Activated CD8-positive, alpha-beta memory T cell treated with anti-CD3 and anti-CD28 coated beads, Interleukin-2, amount 50 U/mL, for 24 hours (primary cell): ENCODE results near the gene ABCB7.
"Not testable (repeated sequence)": the region's sequence is repeated elsewhere in the genome, so short reads cannot be mapped to it uniquely, and the experiment has no call there.

Experiments
- DNase-seq: peaks from one replicate; pipeline ENCODE4 v3.0.0-alpha.2; 2020; ENCODE audit errors: extremely low read depth

The ABCB7 gene

DNA sequence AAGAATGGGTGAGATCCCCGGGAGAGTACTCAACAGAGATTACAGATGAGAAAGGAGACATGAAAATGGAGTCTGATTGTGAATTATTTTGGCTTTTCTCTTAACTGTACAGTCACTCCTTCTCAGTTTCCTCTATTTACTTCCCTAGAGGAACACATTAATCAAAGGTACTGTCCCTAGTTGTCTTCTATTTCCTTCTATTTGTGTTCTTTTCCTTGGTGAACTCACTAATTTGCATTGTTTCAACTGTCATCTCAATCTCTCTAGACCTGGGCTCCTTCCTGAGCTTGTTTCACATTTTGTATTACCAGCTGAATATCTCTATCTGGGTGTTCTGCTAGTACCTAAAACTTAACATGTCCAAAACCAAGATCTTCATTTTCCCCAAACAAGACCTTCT is 59.8 kb downstream of the ABCB7 start:
- DNase-seq, result no peak

DNA sequence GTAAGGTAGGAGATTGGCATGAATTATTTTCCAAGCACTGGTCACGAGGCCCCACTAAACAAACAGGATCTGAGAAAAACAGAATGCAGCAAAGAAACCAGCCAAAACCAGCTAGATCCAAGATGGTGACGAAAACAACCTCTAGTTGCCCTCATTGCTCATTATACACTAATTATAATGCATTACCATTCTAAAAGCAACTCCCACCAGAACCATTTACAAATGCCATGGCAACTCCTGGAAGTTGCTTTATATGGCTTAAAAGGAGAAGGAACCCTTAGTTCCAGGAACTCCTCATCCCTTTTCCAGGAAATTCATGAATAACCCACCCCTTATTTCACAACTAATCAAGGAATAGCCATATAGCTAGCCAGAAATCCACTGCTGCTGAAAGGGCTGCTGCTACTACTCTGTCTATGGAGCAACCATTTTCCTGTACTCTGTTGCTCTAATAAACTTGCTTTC is 69.3 kb downstream of the ABCB7 start:
- no peak for DNase-seq

DNA sequence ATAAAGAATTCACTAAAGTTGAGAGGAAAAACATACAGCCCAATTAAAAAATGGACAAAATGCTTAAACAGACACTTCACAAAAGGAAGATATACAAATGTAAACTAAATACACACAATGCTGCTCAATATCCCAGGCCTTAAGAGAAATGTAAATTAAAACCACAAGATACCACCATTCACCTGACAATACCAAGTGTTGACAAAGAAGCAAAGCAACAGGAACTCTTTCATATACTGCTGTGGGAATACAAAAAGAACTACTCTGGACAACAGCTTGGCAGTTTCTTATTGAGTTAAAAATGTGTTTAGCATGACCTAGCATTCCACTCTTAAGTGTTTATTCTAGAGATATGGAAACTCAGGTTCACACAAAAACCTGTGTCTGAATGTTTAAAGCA is 71.3 kb downstream of the ABCB7 start:
- no peak for DNase-seq

DNA sequence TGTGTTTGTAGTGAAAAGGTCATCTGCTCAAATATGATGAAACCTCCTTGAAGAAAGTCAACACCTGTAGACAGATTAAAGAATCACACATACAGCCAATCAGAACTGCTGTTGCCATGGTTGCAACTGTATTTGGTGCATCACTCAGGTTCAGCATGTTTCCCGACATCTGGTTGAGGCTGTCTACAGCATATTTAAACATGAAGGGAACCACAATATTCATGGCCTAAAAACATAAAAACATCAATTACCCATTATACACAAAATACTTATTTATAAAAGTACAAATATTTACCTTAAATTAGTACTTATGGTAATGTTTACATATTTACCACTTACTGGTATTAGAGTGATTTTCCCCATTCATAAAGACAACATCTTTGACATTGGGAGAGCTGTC is 79.7 kb downstream of the ABCB7 start:
- no peak for DNase-seq

DNA sequence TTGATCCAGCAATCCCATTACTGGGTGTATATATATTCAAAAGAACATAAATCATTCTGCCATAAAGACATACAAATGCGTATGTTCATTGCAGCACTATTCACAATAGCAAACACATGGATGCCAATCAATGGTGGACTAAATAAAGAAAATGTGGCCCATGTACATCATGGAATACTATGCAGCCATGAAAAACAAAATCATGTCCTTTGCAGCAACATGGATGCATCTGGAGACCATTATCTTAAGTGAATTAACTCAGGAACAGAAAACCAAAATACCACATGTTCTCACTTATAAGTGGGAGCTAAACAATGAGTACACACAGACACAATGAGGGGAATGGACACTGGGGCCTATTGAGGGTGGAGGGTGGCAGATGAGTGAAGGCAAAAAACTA is 81.6 kb downstream of the ABCB7 start:
- no peak for DNase-seq

DNA sequence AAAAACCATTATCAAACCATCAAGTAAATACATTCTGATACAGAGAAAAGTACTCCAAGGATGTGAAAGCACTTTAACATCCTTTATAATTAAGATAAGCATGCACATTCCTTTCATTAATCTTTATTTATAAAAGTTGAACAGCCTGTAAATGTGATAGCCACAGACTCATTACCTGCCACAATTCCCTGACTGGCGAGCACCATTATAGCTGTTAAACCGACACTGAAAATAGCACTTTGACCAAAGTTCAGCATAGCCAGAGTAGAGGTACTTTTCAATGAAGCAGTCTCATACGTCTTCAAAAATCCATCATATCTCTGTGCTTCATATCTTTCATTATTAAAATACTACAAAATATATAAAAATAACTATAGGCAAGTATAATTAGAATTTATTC is 84.7 kb downstream of the ABCB7 start:
- no peak for DNase-seq

DNA sequence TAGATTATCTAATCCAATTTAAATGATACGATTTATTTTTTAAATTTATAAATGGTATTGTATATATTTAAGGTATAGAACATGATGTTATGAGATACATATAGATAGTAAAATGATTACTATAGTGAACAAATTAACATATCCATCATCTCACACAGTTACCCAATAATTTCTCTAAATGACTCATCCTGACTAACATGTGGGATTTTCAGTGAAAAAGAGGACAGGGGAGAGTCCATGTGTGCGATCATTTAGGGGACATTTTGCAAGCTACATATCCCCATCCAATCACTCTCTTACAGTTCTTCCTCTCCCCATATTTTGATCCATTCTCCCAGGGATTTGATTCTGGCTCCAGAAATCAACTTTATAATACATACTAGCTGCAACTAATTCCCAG is 88.2 kb downstream of the ABCB7 start:
- no peak for DNase-seq

DNA sequence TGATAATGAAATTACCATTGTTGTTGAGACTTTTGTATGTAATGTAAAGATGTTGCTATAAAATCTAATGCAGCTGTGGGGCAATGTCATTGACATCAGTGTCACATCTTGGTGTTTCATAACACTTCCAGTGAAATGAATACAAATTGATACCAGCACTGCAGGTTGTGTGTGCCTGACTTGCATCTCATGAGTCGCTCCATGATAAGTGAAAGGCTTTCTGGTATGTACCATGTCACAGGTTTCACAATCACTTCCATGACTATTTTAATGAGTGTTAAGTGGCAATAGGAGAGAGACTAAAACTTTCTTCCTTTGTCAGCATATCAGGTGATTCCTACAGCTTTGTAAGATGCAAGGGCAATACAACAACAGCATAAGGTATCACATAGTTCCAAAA is 94.4 kb downstream of the ABCB7 start:
- no peak for DNase-seq

DNA sequence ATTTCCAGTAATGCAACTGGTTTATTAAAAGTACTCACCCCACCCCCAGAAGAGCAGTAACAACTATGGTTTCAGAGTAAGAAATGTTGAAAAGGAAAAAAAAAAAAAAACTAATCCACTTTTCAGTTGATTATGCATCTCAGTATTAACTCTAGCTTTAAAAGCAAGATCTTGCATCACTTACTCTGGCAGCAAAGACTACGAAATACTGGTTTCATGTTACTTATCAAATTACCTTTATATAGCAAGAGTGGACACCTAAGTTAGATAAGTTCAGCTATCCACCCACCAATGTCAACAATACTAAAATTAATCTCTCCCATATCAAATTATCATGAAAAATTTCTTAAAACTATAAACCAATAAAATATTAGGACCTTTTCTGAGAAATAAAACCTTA is 105.0 kb downstream of the ABCB7 start:
- no peak for DNase-seq

DNA sequence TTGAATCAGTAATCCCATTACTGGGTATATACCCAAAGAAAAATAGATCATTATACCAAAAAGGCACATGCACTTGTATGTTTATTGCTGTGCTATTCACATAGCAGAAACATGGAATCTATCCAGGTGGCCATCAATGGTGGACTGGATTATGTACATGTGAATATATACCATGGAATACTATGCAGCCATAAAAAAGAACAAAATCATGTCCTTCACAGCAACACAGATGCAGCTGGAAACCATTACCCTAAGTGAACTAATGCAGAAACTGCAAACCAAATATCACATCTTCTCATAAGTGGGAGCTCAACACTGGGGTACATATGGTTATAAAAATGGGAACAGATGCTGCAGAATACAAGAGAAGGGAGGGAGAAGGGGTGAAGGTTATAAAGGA is 110.7 kb downstream of the ABCB7 start:
- no peak for DNase-seq

DNA sequence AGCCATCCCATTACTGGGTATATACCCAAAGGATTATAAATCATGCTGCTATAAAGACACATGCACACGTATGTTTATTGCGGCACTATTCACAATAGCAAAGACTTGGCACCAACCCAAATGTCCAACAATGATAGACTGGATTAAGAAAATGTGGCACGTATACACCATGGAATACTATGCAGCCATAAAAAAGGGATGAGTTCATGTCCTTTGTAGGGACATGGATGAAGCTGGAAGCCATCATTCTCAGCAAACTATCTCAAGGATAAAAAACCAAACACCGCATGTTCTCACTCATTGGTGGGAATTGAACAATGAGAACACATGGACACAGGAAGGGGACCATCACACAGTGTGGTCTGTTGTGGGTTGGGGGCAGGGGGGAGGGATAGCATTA is 111.9 kb downstream of the ABCB7 start:
- DNase-seq, result not testable (repeated sequence)

DNA sequence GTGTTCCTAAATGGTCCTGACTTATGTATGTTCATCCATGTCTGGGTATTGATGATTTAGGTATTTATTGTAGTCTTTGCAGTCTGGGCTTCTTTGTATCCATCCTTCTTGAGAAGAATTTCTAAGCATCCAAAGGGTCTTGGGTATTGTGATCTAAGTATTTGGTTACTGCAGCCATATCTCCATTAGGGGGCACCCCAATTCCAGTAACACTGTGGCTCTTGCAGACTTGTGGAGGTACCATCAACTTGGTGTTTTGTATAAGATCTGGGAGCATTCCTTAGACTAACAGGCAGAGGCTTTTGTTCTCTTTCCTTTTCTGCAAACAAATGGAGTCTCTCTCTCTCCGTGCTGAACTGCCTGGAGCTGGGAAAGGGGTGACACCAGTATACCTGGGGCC is 117.2 kb downstream of the ABCB7 start:
- DNase-seq, result no peak
